Mesodermal cell (in vitro differentiated cells): ENCODE data around the gene SART1.
"Not testable (repeated sequence)": the region's sequence is repeated elsewhere in the genome, so short reads cannot be mapped to it uniquely, and the experiment has no call there.

ENCODE experiments used
- H3K27ac ChIP-seq: 2 replicates; pipeline ENCODE4 v1.7.0; 2013; ENCODE audit warnings: mild to moderate bottlenecking, low read depth, low read length, moderate library complexity; ENCODE audit not compliant: severe bottlenecking
- H3K36me3 ChIP-seq: 2 replicates; pipeline ENCODE4 v1.7.1; 2013; ENCODE audit warnings: mild to moderate bottlenecking, low read length, moderate library complexity; ENCODE audit not compliant: control insufficient read depth, insufficient read depth
- H3K4me1 ChIP-seq: one replicate; pipeline ENCODE4 v1.7.1; 2013; ENCODE audit warnings: mild to moderate bottlenecking, low read length; ENCODE audit not compliant: insufficient read depth, control insufficient read depth, poor library complexity, severe bottlenecking
- H3K4me3 ChIP-seq: 2 replicates; pipeline ENCODE4 v1.7.0; 2013; ENCODE audit warnings: low read length, control low read depth, mild to moderate bottlenecking; ENCODE audit not compliant: insufficient read depth, poor library complexity, severe bottlenecking; ENCODE audit errors: extremely low read depth
- H3K9me3 ChIP-seq: 2 replicates; pipeline ENCODE4 v1.7.1; 2013; ENCODE audit warnings: mild to moderate bottlenecking, low read length, moderate library complexity; ENCODE audit not compliant: control insufficient read depth
- WGBS, 2 experiments: methylation state at CpG; one replicate each; pipeline ENCODE4 v1.1.5; 2013; ENCODE audit warnings: missing lambda C conversion rate in 2 of 2; ENCODE audit not compliant: insufficient coverage in 2 of 2; 5-methylcytosine and 5-hydroxymethylcytosine counted together

Gene SART1

DNA sequence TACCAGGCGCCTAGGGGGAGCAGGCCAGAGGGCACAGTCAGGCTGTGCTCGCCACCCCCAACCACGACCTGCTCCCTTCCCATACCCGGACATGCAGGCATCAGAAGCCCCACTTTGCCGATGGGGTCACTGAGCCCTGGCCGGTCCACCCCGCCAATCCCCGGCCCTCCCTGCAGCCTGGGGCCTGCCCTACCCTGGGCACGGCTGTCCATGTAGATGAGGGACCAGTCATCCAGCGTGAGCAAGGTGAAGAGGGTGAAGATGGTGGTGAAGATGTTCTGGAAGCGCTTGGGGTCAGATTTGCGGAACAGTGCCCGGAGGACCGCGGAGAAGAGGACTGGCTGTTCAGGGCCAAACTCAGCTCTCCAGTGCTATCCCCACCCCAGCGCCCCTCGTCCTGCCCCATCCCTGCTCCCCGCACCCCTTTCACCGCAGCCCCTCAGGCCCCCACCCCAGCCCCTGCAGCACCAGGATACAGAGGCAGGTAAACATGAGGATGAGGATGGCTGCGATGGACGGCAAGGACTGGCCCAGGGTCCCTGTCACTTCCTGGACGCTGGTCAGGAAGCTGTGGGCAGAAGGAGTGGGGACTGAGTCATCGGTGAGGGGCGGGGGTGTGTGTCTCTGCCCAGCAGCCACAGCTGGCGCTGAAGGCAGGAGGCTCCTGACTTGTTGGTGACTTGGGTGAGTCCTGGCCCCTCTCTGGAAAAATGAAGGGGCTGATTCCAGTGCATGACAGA, 59.3 kb downstream of the SART1 start:
- WGBS, 2 experiments: 82 to 83% methylated on average over 16 of the region's 25 CpGs
- Histone ChIP-seq H3K4me1 (peaks cover 27% of the 10 kb centered on the region), H3K4me3 (no peak overlapping the region), H3K9me3 (no peaks in the 10 kb centered on the region), H3K27ac (no peak overlapping the region), H3K36me3 (no peaks in the 10 kb centered on the region)

- Histone ChIP-seq H3K4me1 (peaks cover 19% of the 10 kb centered on the region), H3K36me3 (no peaks in the 10 kb centered on the region), H3K9me3 (no peaks in the 10 kb centered on the region), H3K27ac (no peak overlapping the region), H3K4me3 (no peak overlapping the region)
- 32 to 33% methylated on average over 45 to 46 of the region's 46 CpGs for WGBS, 2 experiments
Measured at GRCh38 chr11:66022401-66023185, 61.1 kb downstream of the SART1 start.

DNA sequence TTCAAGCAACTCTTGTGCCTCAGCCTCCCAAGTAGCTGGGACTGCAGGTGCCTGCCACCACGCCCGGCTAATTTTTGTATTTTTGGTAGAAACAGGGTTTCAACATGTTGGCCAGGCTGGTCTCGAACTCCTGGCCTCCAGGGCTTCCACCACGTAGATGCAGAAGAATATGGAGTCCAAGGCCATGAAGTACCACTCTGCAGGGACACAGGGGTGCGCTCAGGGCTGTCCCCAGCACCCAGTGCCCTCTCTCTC, 61.6 kb downstream of the SART1 start:
- not testable (repeated sequence) for H3K27ac ChIP-seq, H3K9me3 ChIP-seq, H3K4me3 ChIP-seq, H3K36me3 ChIP-seq
- 79 to 90% methylated on average over 5 of the region's 5 CpGs for WGBS, 2 experiments
- peaks cover 19% of the 10 kb centered on the region for H3K4me1 ChIP-seq

GRCh38 chr11:66026017-66026529, 64.5 kb downstream of the SART1 start, which contains the start of gene CATSPER1:
CATSPER1 (minus strand) TSS chr11:66026479; CDS start chr11:66026379, 100 bp downstream.
- Histone ChIP-seq H3K4me1 (peaks cover 13% of the 10 kb centered on the region), H3K27ac (no peak within 1 kb of the TSS), H3K4me3 (no peak within 1 kb of the TSS), H3K36me3 (no peaks in the 10 kb centered on the region), H3K9me3 (no peaks in the 10 kb centered on the region)
- 90% methylated on average over 17 to 18 of the region's 18 CpGs for WGBS, 2 experiments
